HEK293 (cell line): ENCODE measurements around the gene PRKCA.

Experiments used
- CTCF ChIA-PET: fragments of 350-600 bp; formaldehyde crosslinking; extraction: SDS; loops from one replicate; lab custom pipeline; 2021; ENCODE audit warnings: antibody characterized with exemption; lab: Yijun Ruan, JAX
- POLR2A ChIA-PET: fragments of 300-600 bp; formaldehyde crosslinking; extraction: SDS; loops from one replicate; lab custom pipeline; 2020; ENCODE audit warnings: antibody characterized with exemption, inconsistent platforms; lab: Yijun Ruan, JAX
- H3K27ac ChIP-seq: fragments of 200-500 bp; sonication (Bioruptor generic); 2 replicates; pipeline ENCODE4 v1.5.1; 2014; ENCODE audit warnings: low read depth, low read length, control low read depth, inconsistent platforms; ENCODE audit errors: extremely low read depth
- H3K36me3 ChIP-seq, 2 experiments: fragments of 200-500 bp in 1 of 2; sonication (Bioruptor generic) in 1 of 2; 1 replicate in 1 of 2; 2 replicates in 1 of 2; pipeline ENCODE4 v1.5.1; 2014 to 2017; ENCODE audit warnings: inconsistent platforms in 2 of 2, low read length in 2 of 2; ENCODE audit not compliant: control insufficient read depth in 2 of 2, insufficient read depth in 1 of 2
- H3K4me1 ChIP-seq: fragments of 200-500 bp; sonication (Bioruptor generic); 2 replicates; pipeline ENCODE4 v1.5.1; 2014; ENCODE audit warnings: mild to moderate bottlenecking, low read length, inconsistent platforms; ENCODE audit not compliant: control insufficient read depth, insufficient read depth
- H3K4me3 ChIP-seq: 2 replicates; pipeline ENCODE4 v1.5.1; 2011; ENCODE audit warnings: low read depth, mild to moderate bottlenecking, control low read depth, low read length, moderate library complexity
- H3K9me3 ChIP-seq: fragments of 200-500 bp; sonication (Bioruptor generic); 2 replicates; pipeline ENCODE4 v1.5.1; 2014; ENCODE audit warnings: low read depth, low read length, inconsistent platforms; ENCODE audit not compliant: control insufficient read depth, insufficient read depth
- INSM2 ChIP-seq: fragments of 450-650 bp; formaldehyde crosslinking; IDR thresholded peaks from 2 replicates; pipeline ENCODE4 v1.5.1; 2016; ENCODE audit warnings: missing biosample characterization, missing genetic modification characterization
- KLF16 ChIP-seq: fragments of 450-650 bp; formaldehyde crosslinking; IDR thresholded peaks from 2 replicates; pipeline ENCODE4 v1.5.1; 2017; ENCODE audit warnings: missing biosample characterization, missing genetic modification characterization
- OVOL3 ChIP-seq: fragments of 450-650 bp; formaldehyde crosslinking; IDR thresholded peaks from 2 replicates; pipeline ENCODE4 v1.5.1; 2016; ENCODE audit warnings: missing biosample characterization, missing genetic modification characterization
- YY2 ChIP-seq: fragments of 450-650 bp; formaldehyde crosslinking; IDR thresholded peaks from 2 replicates; pipeline ENCODE4 v1.5.1; 2016; ENCODE audit warnings: missing biosample characterization, missing genetic modification characterization
- ZBTB8A ChIP-seq: fragments of 450-650 bp; formaldehyde crosslinking; IDR thresholded peaks from 2 replicates; pipeline ENCODE4 v1.5.1; 2016; ENCODE audit warnings: missing biosample characterization, missing genetic modification characterization
- ZNF112 ChIP-seq: fragments of 450-650 bp; formaldehyde crosslinking; IDR thresholded peaks from 2 replicates; pipeline ENCODE4 v1.5.0; 2017; ENCODE audit warnings: missing biosample characterization, missing genetic modification characterization
- ZNF114 ChIP-seq: fragments of 450-650 bp; formaldehyde crosslinking; IDR thresholded peaks from 2 replicates; pipeline ENCODE4 v1.5.0; 2017; ENCODE audit warnings: missing biosample characterization, missing genetic modification characterization
- ZNF138 ChIP-seq: fragments of 450-650 bp; formaldehyde crosslinking; IDR thresholded peaks from 2 replicates; pipeline ENCODE4 v1.5.1; 2016; ENCODE audit warnings: missing biosample characterization, missing genetic modification characterization, borderline replicate concordance
- ZNF18 ChIP-seq: fragments of 450-650 bp; formaldehyde crosslinking; IDR thresholded peaks from 2 replicates; pipeline ENCODE4 v1.5.1; 2016; ENCODE audit warnings: missing biosample characterization, missing genetic modification characterization
- ZNF24 ChIP-seq: fragments of 450-650 bp; formaldehyde crosslinking; IDR thresholded peaks from 2 replicates; pipeline ENCODE4 v1.5.1; 2016; ENCODE audit warnings: missing biosample characterization, missing genetic modification characterization
- ZNF248 ChIP-seq: fragments of 450-650 bp; formaldehyde crosslinking; IDR thresholded peaks from 2 replicates; pipeline ENCODE4 v1.5.1; 2017; ENCODE audit warnings: missing biosample characterization, missing genetic modification characterization
- ZNF341 ChIP-seq: fragments of 450-650 bp; formaldehyde crosslinking; IDR thresholded peaks from 2 replicates; pipeline ENCODE4; 2016; ENCODE audit warnings: low read depth, missing biosample characterization, missing genetic modification characterization
- ZNF555 ChIP-seq: fragments of 450-650 bp; formaldehyde crosslinking; conservative IDR thresholded peaks from 2 replicates; pipeline ENCODE4 v1.5.1; 2017; ENCODE audit warnings: missing biosample characterization, mild to moderate bottlenecking, missing genetic modification characterization, inconsistent platforms
- ZNF621 ChIP-seq: fragments of 450-650 bp; formaldehyde crosslinking; IDR thresholded peaks from 2 replicates; pipeline ENCODE4 v1.5.1; 2017; ENCODE audit warnings: missing biosample characterization, missing genetic modification characterization
- ZNF626 ChIP-seq: fragments of 450-650 bp; sonication (Bioruptor Pico); formaldehyde crosslinking; IDR thresholded peaks from 2 replicates; pipeline ENCODE4 v1.5.1; 2018; ENCODE audit warnings: missing biosample characterization, missing genetic modification characterization, inconsistent platforms
- TF ChIP-seq, protein P1 (sequence below): fragments of 450-650 bp; formaldehyde crosslinking; IDR thresholded peaks from 2 replicates; pipeline ENCODE4 v1.5.1; 2016; ENCODE audit warnings: missing biosample characterization, missing genetic modification characterization
- TF ChIP-seq, protein P2 (sequence below): fragments of 450-650 bp; formaldehyde crosslinking; IDR thresholded peaks from 2 replicates; pipeline ENCODE4 v1.5.1; 2016; ENCODE audit warnings: missing biosample characterization, missing genetic modification characterization
- TF ChIP-seq, protein P3 (sequence below): fragments of 450-650 bp; formaldehyde crosslinking; IDR thresholded peaks from 2 replicates; pipeline ENCODE4 v1.5.1; 2016; ENCODE audit warnings: missing biosample characterization, missing genetic modification characterization, borderline replicate concordance

The PRKCA gene

DNA sequence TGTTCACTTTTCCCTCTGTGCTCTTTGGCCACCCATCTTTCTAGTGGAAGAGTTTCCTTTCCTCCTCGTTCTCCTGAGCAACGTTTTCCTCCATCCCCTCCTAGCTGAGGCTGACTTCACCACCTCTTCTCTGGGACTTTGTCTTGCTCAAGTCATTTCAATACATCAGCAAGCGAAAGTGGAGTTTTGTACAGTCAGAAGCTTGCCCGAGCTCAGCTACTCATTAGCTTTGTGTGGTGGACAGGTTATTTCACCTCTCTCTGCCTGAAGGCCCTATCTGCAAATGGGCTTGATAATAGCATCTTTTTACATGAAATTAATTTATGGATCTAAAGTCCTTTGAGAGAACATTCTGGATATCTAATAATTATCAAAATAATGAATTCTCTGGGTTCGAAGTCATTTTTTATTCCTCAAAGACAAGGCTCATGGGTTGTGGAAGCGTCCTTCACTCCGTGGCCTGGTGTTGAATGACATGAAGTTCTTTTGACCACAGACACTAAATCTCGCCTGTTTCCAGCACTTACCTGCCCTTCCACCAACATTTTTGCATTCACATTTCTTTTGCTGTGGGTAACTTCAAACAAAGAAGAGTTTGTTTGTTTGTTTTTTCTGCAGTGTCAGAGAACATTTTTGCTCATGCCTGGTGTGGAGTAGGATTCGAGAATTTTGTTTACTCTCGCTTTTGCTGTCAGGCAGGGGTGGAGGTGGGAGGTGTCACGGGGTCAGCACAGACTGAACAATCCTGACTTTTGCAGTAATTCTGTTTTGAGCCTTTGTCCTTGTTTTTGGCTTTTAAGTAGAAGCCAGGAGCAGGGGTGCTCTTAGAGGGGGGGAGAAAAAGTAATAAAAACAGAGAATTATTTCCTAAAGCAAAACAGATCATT is 377.5 kb downstream of the PRKCA start:
- Histone ChIP-seq H3K4me1 (no peaks in the 10 kb centered on the region), H3K9me3 (no peaks in the 10 kb centered on the region), H3K27ac (no peak overlapping the region), H3K4me3 (no peak overlapping the region), H3K36me3 (no peaks in the 10 kb centered on the region)
- ChIA-PET CTCF (no interaction called here), POLR2A (interaction anchor here (0.6 kb wide), 1 partner anchor 16 kb away, joined by 4 read pairs; no protein-coding TSS in a partner anchor)
- no peak for TF ChIP-seq ZNF18
- no peak for TF ChIP-seq ZNF112 (tag by site-specific recombination)
- TF ChIP-seq KLF16 (tag by site-specific recombination), result no peak
- TF ChIP-seq ZNF24 (tag by site-specific recombination), result no peak
- TF ChIP-seq, protein P1, sequence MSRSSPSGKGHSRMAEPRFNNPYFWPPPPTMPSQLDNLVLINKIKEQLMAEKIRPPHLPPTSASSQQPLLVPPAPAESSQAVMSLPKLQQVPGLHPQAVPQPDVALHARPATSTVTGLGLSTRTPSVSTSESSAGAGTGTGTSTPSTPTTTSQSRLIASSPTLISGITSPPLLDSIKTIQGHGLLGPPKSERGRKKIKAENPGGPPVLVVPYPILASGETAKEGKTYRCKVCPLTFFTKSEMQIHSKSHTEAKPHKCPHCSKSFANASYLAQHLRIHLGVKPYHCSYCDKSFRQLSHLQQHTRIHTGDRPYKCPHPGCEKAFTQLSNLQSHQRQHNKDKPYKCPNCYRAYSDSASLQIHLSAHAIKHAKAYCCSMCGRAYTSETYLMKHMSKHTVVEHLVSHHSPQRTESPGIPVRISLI, result no peak
- TF ChIP-seq ZNF626 (tag by site-specific recombination), result no peak
- no peak for TF ChIP-seq ZNF114 (tag by site-specific recombination)
- TF ChIP-seq, protein P2, sequence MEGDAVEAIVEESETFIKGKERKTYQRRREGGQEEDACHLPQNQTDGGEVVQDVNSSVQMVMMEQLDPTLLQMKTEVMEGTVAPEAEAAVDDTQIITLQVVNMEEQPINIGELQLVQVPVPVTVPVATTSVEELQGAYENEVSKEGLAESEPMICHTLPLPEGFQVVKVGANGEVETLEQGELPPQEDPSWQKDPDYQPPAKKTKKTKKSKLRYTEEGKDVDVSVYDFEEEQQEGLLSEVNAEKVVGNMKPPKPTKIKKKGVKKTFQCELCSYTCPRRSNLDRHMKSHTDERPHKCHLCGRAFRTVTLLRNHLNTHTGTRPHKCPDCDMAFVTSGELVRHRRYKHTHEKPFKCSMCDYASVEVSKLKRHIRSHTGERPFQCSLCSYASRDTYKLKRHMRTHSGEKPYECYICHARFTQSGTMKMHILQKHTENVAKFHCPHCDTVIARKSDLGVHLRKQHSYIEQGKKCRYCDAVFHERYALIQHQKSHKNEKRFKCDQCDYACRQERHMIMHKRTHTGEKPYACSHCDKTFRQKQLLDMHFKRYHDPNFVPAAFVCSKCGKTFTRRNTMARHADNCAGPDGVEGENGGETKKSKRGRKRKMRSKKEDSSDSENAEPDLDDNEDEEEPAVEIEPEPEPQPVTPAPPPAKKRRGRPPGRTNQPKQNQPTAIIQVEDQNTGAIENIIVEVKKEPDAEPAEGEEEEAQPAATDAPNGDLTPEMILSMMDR (tag by site-specific recombination), result no peak
- no peak for TF ChIP-seq ZNF248 (tag by site-specific recombination)
- no peak for TF ChIP-seq INSM2 (tag by site-specific recombination)
- no peak for TF ChIP-seq ZNF555 (tag by site-specific recombination)
- TF ChIP-seq, protein P3, sequence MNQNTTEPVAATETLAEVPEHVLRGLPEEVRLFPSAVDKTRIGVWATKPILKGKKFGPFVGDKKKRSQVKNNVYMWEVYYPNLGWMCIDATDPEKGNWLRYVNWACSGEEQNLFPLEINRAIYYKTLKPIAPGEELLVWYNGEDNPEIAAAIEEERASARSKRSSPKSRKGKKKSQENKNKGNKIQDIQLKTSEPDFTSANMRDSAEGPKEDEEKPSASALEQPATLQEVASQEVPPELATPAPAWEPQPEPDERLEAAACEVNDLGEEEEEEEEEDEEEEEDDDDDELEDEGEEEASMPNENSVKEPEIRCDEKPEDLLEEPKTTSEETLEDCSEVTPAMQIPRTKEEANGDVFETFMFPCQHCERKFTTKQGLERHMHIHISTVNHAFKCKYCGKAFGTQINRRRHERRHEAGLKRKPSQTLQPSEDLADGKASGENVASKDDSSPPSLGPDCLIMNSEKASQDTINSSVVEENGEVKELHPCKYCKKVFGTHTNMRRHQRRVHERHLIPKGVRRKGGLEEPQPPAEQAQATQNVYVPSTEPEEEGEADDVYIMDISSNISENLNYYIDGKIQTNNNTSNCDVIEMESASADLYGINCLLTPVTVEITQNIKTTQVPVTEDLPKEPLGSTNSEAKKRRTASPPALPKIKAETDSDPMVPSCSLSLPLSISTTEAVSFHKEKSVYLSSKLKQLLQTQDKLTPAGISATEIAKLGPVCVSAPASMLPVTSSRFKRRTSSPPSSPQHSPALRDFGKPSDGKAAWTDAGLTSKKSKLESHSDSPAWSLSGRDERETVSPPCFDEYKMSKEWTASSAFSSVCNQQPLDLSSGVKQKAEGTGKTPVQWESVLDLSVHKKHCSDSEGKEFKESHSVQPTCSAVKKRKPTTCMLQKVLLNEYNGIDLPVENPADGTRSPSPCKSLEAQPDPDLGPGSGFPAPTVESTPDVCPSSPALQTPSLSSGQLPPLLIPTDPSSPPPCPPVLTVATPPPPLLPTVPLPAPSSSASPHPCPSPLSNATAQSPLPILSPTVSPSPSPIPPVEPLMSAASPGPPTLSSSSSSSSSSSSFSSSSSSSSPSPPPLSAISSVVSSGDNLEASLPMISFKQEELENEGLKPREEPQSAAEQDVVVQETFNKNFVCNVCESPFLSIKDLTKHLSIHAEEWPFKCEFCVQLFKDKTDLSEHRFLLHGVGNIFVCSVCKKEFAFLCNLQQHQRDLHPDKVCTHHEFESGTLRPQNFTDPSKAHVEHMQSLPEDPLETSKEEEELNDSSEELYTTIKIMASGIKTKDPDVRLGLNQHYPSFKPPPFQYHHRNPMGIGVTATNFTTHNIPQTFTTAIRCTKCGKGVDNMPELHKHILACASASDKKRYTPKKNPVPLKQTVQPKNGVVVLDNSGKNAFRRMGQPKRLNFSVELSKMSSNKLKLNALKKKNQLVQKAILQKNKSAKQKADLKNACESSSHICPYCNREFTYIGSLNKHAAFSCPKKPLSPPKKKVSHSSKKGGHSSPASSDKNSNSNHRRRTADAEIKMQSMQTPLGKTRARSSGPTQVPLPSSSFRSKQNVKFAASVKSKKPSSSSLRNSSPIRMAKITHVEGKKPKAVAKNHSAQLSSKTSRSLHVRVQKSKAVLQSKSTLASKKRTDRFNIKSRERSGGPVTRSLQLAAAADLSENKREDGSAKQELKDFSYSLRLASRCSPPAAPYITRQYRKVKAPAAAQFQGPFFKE, result no peak
- TF ChIP-seq YY2, result no peak
- no peak for TF ChIP-seq OVOL3 (tag by site-specific recombination)
- no peak for TF ChIP-seq ZNF138
- TF ChIP-seq ZBTB8A (tag by site-specific recombination), result no peak
- TF ChIP-seq ZNF341, result no peak
- no peak for TF ChIP-seq ZNF621 (tag by site-specific recombination)
- TF ChIP-seq, all 188 proteins: peak for 0
